Measurements from ENCODE around the gene BTN3A1.

- TF ChIP-seq, protein P1, sequence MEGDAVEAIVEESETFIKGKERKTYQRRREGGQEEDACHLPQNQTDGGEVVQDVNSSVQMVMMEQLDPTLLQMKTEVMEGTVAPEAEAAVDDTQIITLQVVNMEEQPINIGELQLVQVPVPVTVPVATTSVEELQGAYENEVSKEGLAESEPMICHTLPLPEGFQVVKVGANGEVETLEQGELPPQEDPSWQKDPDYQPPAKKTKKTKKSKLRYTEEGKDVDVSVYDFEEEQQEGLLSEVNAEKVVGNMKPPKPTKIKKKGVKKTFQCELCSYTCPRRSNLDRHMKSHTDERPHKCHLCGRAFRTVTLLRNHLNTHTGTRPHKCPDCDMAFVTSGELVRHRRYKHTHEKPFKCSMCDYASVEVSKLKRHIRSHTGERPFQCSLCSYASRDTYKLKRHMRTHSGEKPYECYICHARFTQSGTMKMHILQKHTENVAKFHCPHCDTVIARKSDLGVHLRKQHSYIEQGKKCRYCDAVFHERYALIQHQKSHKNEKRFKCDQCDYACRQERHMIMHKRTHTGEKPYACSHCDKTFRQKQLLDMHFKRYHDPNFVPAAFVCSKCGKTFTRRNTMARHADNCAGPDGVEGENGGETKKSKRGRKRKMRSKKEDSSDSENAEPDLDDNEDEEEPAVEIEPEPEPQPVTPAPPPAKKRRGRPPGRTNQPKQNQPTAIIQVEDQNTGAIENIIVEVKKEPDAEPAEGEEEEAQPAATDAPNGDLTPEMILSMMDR (IDR thresholded peaks at IDR 0.05): no peak
- TF ChIP-seq POLR2A (IDR thresholded peaks at IDR 0.05): no peak
- TF ChIP-seq EP300 (IDR thresholded peaks at IDR 0.05): no peak
These were observed 28.7 kb downstream of the BTN3A1 start for GRCh38 chr6:26430787-26431186.

Data from tibial nerve (tissue), 4 donors.